ENCODE results near the gene RNF175. TPM values are rescaled to one million over a fixed set of nuclear protein-coding genes. Genes with fewer than 3 reads are reported as not detected.

Gene RNF175
- total RNA-seq (2022) (0.54 and 0.66 TPM in 2 replicates), Bru-seq, nascent RNA (percentile 17 among the genes with signal in this experiment), BruChase-seq, experiment 1, labeled RNA remaining after a 6-hour chase (percentile 17 among the genes with signal in this experiment), BruChase-seq, experiment 2, labeled RNA remaining after a 2-hour chase (percentile 19 among the genes with signal in this experiment)
- long read RNA-seq: 0 reads

GRCh38 chr4:153759407-153760316 is at the start of gene RNF175:
Gene RNF175, minus strand, starts transcription at chr4:153760024. Its CDS starts 162 bp downstream, at chr4:153759862.
- H3K27me3 Mint-ChIP-seq (ENCODE audit: unreplicated experiment): peaks cover 13% of the 10 kb centered on the region
- CTCF ChIA-PET: no interaction called here
- no TSS peak for BruUV-seq (replicated peaks)
- H3K4me3 Mint-ChIP-seq (ENCODE audit: low read depth, unreplicated experiment): peak within 1 kb of the TSS; percentile 57
- no peaks in the 10 kb centered on the region for H3K9me3 Mint-ChIP-seq (ENCODE audit: low read depth, unreplicated experiment)
- H3K27ac Mint-ChIP-seq (ENCODE audit: unreplicated experiment): no peak within 1 kb of the TSS
- no peak for TF ChIP-seq CTCF (IDR thresholded peaks at IDR 0.05; ENCODE audit: unreplicated experiment)
- H3K4me1 Mint-ChIP-seq (ENCODE audit: low read depth, unreplicated experiment): peaks cover 11% of the 10 kb centered on the region
- DNase-seq: peak; percentile 30
- intact Hi-C loops (cut with micrococcal nuclease; ENCODE audit: unreplicated experiment): no loop called here
- peaks cover 6% of the 10 kb centered on the region for H3K36me3 Mint-ChIP-seq (ENCODE audit: insufficient read depth, unreplicated experiment)

GRCh38 chr4:153809307-153809706 is 49.5 kb upstream of the RNF175 start:
- intact Hi-C loops (cut with micrococcal nuclease; ENCODE audit: unreplicated experiment): no loop called here
- no peak for TF ChIP-seq CTCF (IDR thresholded peaks at IDR 0.05; ENCODE audit: unreplicated experiment)
- no peaks in the 10 kb centered on the region for H3K27me3 Mint-ChIP-seq (ENCODE audit: unreplicated experiment)
- H3K27ac Mint-ChIP-seq (ENCODE audit: unreplicated experiment): no peak overlapping the region
- no peaks in the 10 kb centered on the region for H3K36me3 Mint-ChIP-seq (ENCODE audit: insufficient read depth, unreplicated experiment)
- no peaks in the 10 kb centered on the region for H3K9me3 Mint-ChIP-seq (ENCODE audit: low read depth, unreplicated experiment)
- no TSS peak for BruUV-seq (replicated peaks)
- DNase-seq: no peak
- H3K4me3 Mint-ChIP-seq (ENCODE audit: low read depth, unreplicated experiment): no peak overlapping the region
- CTCF ChIA-PET: no interaction called here
- H3K4me1 Mint-ChIP-seq (ENCODE audit: low read depth, unreplicated experiment): no peaks in the 10 kb centered on the region

- intact Hi-C loops (cut with micrococcal nuclease; ENCODE audit: unreplicated experiment): no loop called here
- no peak for DNase-seq
- Mint-ChIP-seq H3K27me3 (ENCODE audit: unreplicated experiment) (no peaks in the 10 kb centered on the region), H3K4me1 (ENCODE audit: low read depth, unreplicated experiment) (no peaks in the 10 kb centered on the region), H3K27ac (ENCODE audit: unreplicated experiment) (no peak overlapping the region), H3K9me3 (ENCODE audit: low read depth, unreplicated experiment) (no peaks in the 10 kb centered on the region), H3K36me3 (ENCODE audit: insufficient read depth, unreplicated experiment) (no peaks in the 10 kb centered on the region), H3K4me3 (ENCODE audit: low read depth, unreplicated experiment) (no peak overlapping the region)
- no peak for TF ChIP-seq CTCF (IDR thresholded peaks at IDR 0.05; ENCODE audit: unreplicated experiment)
- no TSS peak for BruUV-seq (replicated peaks)
- CTCF ChIA-PET: no interaction called here
Measured at GRCh38 chr4:153808175-153808574, 48.4 kb upstream of the RNF175 start.

- Mint-ChIP-seq H3K4me1 (ENCODE audit: low read depth, unreplicated experiment) (no peaks in the 10 kb centered on the region), H3K27ac (ENCODE audit: unreplicated experiment) (no peak overlapping the region), H3K36me3 (ENCODE audit: insufficient read depth, unreplicated experiment) (no peaks in the 10 kb centered on the region), H3K27me3 (ENCODE audit: unreplicated experiment) (no peaks in the 10 kb centered on the region), H3K9me3 (ENCODE audit: low read depth, unreplicated experiment) (no peaks in the 10 kb centered on the region), H3K4me3 (ENCODE audit: low read depth, unreplicated experiment) (no peak overlapping the region)
- CTCF ChIA-PET: no interaction called here
- no peak for DNase-seq
- intact Hi-C loops (cut with micrococcal nuclease; ENCODE audit: unreplicated experiment): no loop called here
- no TSS peak for BruUV-seq (replicated peaks)
- TF ChIP-seq CTCF (IDR thresholded peaks at IDR 0.05; ENCODE audit: unreplicated experiment): no peak
Measured at GRCh38 chr4:153806073-153806472, 46.2 kb upstream of the RNF175 start.

Data from Calu3 (cell line).